ENCODE measurements around the gene TBPL1.
"Not testable (repeated sequence)": the region's sequence is repeated elsewhere in the genome, so short reads cannot be mapped to it uniquely, and the experiment has no call there.

Gene TBPL1

GRCh38 chr6:133972388-133972787, 19.4 kb downstream of the TBPL1 start:
- no peak for TF ChIP-seq CTCF (IDR thresholded peaks at IDR 0.05; ENCODE audit: insufficient read depth, low read length, poor library complexity, severe bottlenecking)
- no peaks in the 10 kb centered on the region; the same call in 1 of the 2 replicates for H3K36me3 ChIP-seq (ENCODE audit: control insufficient read depth, insufficient read depth, low read length)
- DNase-seq (ENCODE audit: extremely low read depth, insufficient read length): no peak
- H3K27me3 ChIP-seq (replicated peaks; ENCODE audit: control insufficient read depth, insufficient read depth, low read length): no peaks in the 10 kb centered on the region
- H3K4me3 ChIP-seq (replicated peaks; ENCODE audit: low read depth, low read length): no peak overlapping the region

GRCh38 chr6:133973109-133973971, 20.3 kb downstream of the TBPL1 start:
- no peaks in the 10 kb centered on the region; the same call in 1 of the 2 replicates for H3K36me3 ChIP-seq (ENCODE audit: control insufficient read depth, insufficient read depth, low read length)
- peak; percentile 67 for TF ChIP-seq CTCF (IDR thresholded peaks at IDR 0.05; ENCODE audit: insufficient read depth, low read length, poor library complexity, severe bottlenecking)
- H3K4me3 ChIP-seq (replicated peaks; ENCODE audit: low read depth, low read length): no peak overlapping the region
- DNase-seq (ENCODE audit: extremely low read depth, insufficient read length): no peak
- no peaks in the 10 kb centered on the region for H3K27me3 ChIP-seq (replicated peaks; ENCODE audit: control insufficient read depth, insufficient read depth, low read length)

GRCh38 chr6:133977983-133978895, 25.2 kb downstream of the TBPL1 start:
- Histone ChIP-seq H3K36me3 (ENCODE audit: control insufficient read depth, insufficient read depth, low read length) (peaks cover 2% of the 10 kb centered on the region), H3K4me3 (replicated peaks; ENCODE audit: low read depth, low read length) (no peak overlapping the region), H3K27me3 (replicated peaks; ENCODE audit: control insufficient read depth, insufficient read depth, low read length) (no peaks in the 10 kb centered on the region)
- TF ChIP-seq CTCF (IDR thresholded peaks at IDR 0.05; ENCODE audit: insufficient read depth, low read length, poor library complexity, severe bottlenecking): no peak
- DNase-seq (ENCODE audit: extremely low read depth, insufficient read length): no peak

- TF ChIP-seq CTCF (IDR thresholded peaks at IDR 0.05; ENCODE audit: insufficient read depth, low read length, poor library complexity, severe bottlenecking): no peak
- no peak for DNase-seq (ENCODE audit: extremely low read depth, insufficient read length)
- Histone ChIP-seq H3K27me3 (replicated peaks; ENCODE audit: control insufficient read depth, insufficient read depth, low read length) (no peaks in the 10 kb centered on the region), H3K36me3 (ENCODE audit: control insufficient read depth, insufficient read depth, low read length) (peaks cover 4% of the 10 kb centered on the region), H3K4me3 (replicated peaks; ENCODE audit: low read depth, low read length) (no peak overlapping the region)
Observed at GRCh38 chr6:133978896-133979240, 25.8 kb downstream of the TBPL1 start.

- not testable (repeated sequence) for H3K4me3 ChIP-seq (replicated peaks; ENCODE audit: low read depth, low read length); H3K27me3 ChIP-seq (replicated peaks; ENCODE audit: control insufficient read depth, insufficient read depth, low read length); DNase-seq (ENCODE audit: extremely low read depth, insufficient read length); H3K36me3 ChIP-seq (ENCODE audit: control insufficient read depth, insufficient read depth, low read length)
Observed at GRCh38 chr6:133979269-133979963, 26.4 kb downstream of the TBPL1 start.
